GM19328 (cell line): ENCODE measurements around the gene IZUMO2.
"Not testable (repeated sequence)": the region's sequence is repeated elsewhere in the genome, so short reads cannot be mapped to it uniquely, and the experiment has no call there.

Source experiments
- ATAC-seq: cut with Tn5 transposase; IDR thresholded peaks from one replicate; pipeline ENCODE4 v1.9.1; 2021; ENCODE audit warnings: mild to moderate bottlenecking, moderate library complexity; ENCODE audit not compliant: unreplicated experiment

The IZUMO2 gene

DNA sequence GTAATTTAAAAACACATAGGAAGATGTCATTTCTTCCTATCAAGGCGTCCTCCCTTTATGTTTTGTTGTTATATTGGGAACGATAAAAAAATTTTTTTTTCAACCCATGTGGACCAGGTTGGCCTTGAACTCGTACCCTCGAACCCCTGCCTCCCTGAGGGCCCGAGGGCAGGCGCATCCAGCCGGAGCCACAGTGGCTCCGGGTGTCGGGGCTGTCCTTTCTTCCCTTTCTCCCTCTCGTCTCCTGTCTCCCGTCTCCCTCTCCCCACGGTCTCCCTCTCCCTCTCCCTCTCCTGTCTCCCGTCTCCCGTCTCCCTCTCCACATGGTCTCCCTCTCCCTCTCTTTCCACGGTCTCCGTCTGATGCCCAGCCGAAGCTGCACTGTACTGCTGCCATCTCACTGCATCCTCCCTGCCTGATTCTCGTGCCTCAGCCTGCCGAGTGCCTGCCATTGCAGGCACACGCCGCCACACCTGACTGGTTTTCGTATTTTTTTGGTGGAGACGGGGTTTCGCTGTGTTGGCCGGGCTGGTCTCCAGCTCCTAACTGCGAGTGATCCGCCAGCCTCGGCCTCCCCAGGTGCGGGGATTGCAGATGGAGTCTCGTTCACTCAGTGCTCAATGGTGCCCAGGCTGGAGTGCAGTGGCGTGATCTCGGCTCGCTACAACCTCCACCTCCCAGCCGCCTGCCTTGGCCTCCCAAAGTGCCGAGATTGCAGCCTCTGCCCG is 22.8 kb downstream of the IZUMO2 start:
- ATAC-seq: not testable (repeated sequence)

GRCh38 chr19:50136603-50137365 is 26.3 kb downstream of the IZUMO2 start:
- not testable (repeated sequence) for ATAC-seq

DNA sequence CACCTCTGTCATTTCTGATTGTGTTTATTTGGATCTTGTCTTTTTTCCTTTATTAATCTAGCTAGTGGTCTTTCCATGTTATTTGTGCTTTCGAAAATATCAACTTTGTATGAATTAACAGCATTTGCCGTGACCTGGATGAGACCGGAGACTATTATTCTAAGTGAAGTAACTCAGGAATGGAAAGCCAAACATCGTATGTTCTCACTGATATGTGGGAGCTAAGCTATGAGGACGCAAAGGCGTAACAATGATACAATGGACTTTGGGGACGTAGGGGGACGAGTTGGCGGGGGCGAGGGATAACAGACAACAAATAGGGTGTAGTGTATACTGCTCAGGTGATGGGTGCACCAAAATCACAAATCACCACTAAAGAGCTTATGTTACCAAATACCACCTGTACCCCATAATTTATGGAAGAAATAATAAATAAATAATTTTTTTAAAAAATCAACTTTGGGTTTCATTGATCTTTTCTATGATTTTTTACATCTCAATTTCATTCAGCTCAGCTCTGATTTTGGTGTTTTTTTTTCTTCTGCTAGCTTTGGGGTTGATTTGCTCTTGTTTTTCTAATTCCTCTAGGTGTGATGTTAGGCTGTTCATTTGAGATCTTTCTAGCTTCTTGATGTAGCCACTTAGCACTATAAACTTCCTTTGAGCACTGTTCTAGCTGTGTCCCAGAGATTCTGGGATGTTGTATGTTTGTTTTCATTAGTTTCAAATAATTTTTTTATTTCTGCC is 27.1 kb downstream of the IZUMO2 start:
- ATAC-seq: not testable (repeated sequence)

DNA sequence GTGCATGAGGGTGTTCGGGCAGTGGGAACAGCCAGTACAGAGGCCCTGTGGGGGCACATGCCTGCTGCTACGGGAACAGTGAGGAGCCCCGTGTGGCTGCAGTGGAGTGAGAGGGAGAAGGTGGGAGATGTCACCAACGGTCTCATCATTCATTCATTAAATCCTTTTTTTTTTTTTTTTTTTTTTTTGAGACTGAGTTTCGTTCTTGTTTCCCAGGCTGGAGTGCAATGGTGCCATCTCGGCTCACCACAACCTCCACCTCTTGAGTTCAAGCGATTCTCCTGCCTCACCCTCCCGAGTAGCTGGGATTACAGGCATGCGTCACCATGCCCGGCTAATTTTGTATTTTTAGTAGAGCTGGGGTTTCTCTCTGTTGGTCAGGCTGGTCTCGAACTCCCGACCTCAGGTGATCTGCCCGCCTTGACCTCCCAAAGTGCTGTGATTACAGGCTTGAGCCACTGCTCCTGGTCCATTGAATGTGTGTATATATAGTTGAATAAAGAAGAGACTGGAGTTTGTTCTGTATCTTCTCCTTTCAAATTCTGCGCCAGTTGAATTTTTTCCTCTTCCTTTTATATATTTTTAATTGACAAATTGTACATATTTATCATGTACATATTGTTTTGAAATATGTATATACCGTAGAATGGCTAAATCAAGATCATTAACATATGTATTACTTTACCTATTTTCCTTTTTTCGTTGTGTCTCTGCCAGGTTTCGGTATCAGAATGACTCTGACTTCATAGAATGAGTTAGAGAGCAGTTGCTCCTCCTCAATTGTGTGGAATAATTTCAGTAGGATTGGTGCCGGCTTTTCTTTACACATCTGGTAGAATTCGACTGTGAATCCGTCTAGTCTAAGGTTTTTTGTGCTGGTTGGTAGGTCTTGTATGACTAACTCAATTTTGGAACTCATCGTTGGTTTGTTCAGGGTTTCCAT is 28.0 kb downstream of the IZUMO2 start:
- ATAC-seq: not testable (repeated sequence)

DNA sequence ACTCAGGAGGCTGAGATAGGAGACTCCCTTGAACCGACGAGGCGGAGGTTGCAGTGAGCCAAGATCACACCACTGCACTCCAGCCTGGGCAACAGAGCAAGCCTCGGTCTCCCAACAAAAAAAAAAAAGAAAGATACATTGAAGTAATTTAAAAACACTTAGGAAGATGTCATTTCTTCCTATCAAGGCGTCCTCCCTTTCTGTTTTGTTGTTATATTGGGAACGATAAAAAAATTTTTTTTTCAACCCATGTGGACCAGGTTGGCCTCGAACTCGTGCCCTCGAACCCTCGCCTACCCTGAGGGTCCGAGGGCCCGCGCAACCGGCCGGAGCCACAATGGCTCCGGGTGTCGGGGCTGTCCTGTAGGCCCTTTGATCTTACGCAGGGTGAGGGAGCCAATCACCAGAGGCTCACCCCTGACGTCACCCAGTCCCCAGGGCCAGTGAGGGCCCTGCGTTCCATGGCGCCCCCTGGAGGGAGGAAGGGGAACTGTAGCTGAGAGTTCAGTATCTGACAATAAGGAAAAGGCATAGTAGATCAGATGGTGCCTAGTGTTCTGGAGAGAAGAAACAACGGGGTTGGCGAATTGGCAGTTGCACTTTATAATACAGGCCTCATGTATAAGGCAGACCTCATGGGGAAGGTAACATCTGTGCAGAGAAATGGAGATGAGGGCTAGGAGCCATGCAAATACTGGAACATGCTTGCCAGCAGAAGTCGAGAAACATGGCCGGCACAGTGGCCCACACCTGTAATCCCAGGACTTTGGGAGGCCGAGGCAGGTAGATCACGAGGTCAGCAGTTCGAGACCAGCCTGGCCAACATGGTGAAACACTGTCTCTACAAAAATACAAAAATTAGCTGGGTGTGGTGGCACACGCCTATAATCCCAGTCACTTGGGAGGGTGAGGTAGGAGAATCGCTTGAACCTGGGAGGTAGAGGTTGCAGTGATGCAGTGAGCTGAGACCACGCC is 29.3 kb downstream of the IZUMO2 start:
- not testable (repeated sequence) for ATAC-seq

DNA sequence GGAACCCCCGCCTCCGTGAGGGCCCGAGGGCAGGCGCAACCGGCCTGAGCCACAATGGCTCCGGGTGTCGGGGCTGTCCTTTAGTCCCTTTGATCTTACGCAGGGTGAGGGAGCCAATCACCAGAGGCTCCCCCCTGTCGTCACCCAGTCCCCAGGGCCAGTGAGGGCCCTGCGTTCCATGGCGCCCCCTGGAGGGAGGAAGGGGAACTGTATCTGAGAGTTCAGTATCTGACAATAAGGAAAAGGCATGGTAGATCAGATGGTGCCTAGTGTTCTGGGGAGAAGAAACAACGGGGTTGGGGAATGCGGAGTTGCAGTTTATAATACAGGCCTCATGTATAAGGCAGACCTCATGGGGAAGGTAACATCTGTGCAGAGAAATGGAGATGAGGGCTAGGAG is 59.1 kb downstream of the IZUMO2 start:
- not testable (repeated sequence) for ATAC-seq

DNA sequence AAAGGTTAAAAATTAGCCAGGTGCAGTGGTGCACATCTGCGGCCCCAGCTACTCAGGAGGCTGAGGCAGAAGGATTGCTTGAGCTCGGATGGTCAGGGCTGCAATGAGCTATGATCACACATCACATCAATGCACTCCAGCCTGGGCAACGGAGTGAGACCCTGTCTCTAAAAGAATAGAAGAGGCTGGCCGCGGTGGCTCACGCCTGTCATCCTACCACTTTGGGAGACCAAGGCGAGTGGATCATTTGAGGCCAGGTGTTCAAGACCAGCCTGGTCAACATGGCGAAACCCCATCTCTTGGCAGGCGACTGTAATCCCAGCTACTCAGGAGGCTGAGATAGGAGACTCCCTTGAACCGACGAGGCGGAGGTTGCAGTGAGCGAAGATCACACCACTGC is 59.7 kb downstream of the IZUMO2 start:
- ATAC-seq: not testable (repeated sequence)
